Tibial nerve (tissue), 4 donors: Measurements from ENCODE around the gene ZNF83. TPM values are rescaled to one million over a fixed set of nuclear protein-coding genes. Genes with fewer than 3 reads are reported as not detected.

Experiments
- DNase-seq, 2 donors: peaks; one replicate each; pipeline ENCODE4 v3.0.0-alpha.2; 2019; ENCODE audit warnings: low spot score in 2 of 2
- H3K27ac ChIP-seq, 4 donors: fragments of 200-600 bp; sonication (generic) in 3 of 4; one replicate each; pipeline ENCODE4 v1.5.1; 2017 to 2019; ENCODE audit warnings: mild to moderate bottlenecking in 1 of 4
- H3K27me3 ChIP-seq, 2 donors: fragments of 200-600 bp; sonication (generic) in 1 of 2; one replicate each; pipeline versions ENCODE4 v1.5.1 to v1.6.0; 2017 to 2019
- H3K36me3 ChIP-seq, 3 donors: fragments of 200-600 bp; sonication (generic); one replicate each; pipeline ENCODE4 v1.5.1; 2018 to 2019
- H3K4me1 ChIP-seq, 4 donors: fragments of 200-600 bp; sonication (generic) in 3 of 4; one replicate each; pipeline ENCODE4 v1.5.1; 2017 to 2019
- H3K4me3 ChIP-seq, 4 donors: fragments of 200-600 bp; sonication (generic) in 3 of 4; one replicate each; pipeline ENCODE4 v1.5.1; 2017 to 2019; ENCODE audit warnings: mild to moderate bottlenecking in 1 of 4, moderate library complexity in 1 of 4
- H3K9me3 ChIP-seq, 4 donors: fragments of 200-600 bp; sonication (generic) in 3 of 4; one replicate each; pipeline ENCODE4 v1.5.1; 2017 to 2019
- EP300 ChIP-seq, 2 donors: sonication (generic); formaldehyde crosslinking; IDR thresholded peaks; one replicate each; pipeline ENCODE4 v1.6.1; 2017; ENCODE audit warnings: antibody characterized with exemption in 2 of 2, mild to moderate bottlenecking in 1 of 2
- POLR2A ChIP-seq, 2 donors: fragments of 450-650 bp; IDR thresholded peaks; one replicate each; pipeline ENCODE4 v1.6.1; 2017; ENCODE audit warnings: antibody characterized with exemption in 2 of 2, mild to moderate bottlenecking in 2 of 2, moderate library complexity in 2 of 2
- WGBS, 2 donors: methylation state at CpG; one replicate each; pipeline ENCODE4 v1.1.5; 2018; 5-methylcytosine and 5-hydroxymethylcytosine counted together
- total RNA-seq, 4 donors: library from RNA; depleted of rRNA; stranded (reverse); fragments of >200 nt; gene quantifications; one replicate each; pipeline ENCODE4 v1.1.0, GENCODE V29; 2016
- TF ChIP-seq, protein P1 (sequence below), 5 experiments: fragments of 200-600 bp in 3 of 5; fragments of 450-650 bp in 2 of 5; sonication (generic) in 3 of 5; IDR thresholded peaks; one replicate each; pipeline ENCODE4 v1.5.1; 2016 to 2019; ENCODE audit warnings: antibody characterized with exemption in 5 of 5, mild to moderate bottlenecking in 3 of 5, moderate library complexity in 2 of 5

ZNF83 gene
- total RNA-seq, 4 donors from 2014 or later: 73.4 to 92.6 (median 81.7) TPM

DNA sequence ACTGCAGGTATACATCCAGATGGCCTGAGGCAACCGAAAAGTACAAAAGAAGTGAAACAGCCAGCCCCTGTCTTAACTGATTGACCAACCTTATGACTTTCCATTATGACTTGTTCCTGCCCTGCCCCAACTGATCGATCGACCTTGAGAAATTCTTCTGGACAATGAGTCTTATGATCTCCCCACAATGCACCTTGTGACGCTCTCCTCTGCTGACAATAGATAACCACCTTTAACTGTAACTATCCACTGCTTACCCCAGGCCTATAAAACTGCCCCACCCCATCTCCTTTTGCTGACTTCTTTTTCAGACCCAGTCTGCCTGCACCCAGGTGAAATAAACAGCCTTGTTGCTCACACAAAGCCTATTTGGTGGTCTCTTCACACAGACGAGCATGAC is 11.2 kb downstream of the ZNF83 start:
- no peak overlapping the region for H3K4me3 ChIP-seq
- TF ChIP-seq POLR2A (IDR thresholded peaks at IDR 0.05) (no peak), EP300 (IDR thresholded peaks at IDR 0.05) (no peak)
- TF ChIP-seq, protein P1, sequence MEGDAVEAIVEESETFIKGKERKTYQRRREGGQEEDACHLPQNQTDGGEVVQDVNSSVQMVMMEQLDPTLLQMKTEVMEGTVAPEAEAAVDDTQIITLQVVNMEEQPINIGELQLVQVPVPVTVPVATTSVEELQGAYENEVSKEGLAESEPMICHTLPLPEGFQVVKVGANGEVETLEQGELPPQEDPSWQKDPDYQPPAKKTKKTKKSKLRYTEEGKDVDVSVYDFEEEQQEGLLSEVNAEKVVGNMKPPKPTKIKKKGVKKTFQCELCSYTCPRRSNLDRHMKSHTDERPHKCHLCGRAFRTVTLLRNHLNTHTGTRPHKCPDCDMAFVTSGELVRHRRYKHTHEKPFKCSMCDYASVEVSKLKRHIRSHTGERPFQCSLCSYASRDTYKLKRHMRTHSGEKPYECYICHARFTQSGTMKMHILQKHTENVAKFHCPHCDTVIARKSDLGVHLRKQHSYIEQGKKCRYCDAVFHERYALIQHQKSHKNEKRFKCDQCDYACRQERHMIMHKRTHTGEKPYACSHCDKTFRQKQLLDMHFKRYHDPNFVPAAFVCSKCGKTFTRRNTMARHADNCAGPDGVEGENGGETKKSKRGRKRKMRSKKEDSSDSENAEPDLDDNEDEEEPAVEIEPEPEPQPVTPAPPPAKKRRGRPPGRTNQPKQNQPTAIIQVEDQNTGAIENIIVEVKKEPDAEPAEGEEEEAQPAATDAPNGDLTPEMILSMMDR (IDR thresholded peaks at IDR 0.05): no peak
- no peak overlapping the region for H3K27ac ChIP-seq
- WGBS, 2 donors: 93% methylated on average over 5 of the region's 5 CpGs
- DNase-seq: no peak
- H3K4me1 ChIP-seq: no peaks in the 10 kb centered on the region
- no peaks in the 10 kb centered on the region for H3K27me3 ChIP-seq
- H3K9me3 ChIP-seq: peaks cover 0 to 4% (median 0%) of the 10 kb centered on the region in 4 donors
- peaks cover 0 to 74% (median 8%) of the 10 kb centered on the region in 3 donors for H3K36me3 ChIP-seq

DNA sequence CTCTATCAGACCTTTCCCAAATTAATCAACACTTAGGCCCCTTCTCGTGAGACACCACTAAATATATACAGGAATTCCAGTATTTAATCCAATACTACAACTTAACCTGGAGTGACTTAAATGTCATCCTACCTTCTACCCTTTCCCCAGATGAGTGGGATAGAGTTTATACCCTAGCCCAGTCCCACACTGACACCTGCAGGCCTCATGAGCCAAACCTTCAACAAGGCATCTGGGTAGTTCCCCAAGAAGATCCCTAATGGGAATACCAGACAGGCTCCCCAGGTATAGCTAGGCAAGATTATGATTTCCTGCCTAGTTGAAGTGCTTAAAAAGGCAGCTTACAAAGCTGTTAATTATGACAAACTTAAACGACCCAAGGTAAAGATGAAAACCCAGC is 15.9 kb downstream of the ZNF83 start:
- WGBS, 2 donors: 68 to 76% methylated on average over 2 of the region's 2 CpGs
- DNase-seq: no peak
- H3K9me3 ChIP-seq: peaks cover 0 to 35% (median 0%) of the 10 kb centered on the region in 4 donors
- no peaks in the 10 kb centered on the region for H3K4me1 ChIP-seq
- H3K36me3 ChIP-seq: peaks cover 0 to 100% (median 18%) of the 10 kb centered on the region in 3 donors
- no peak for TF ChIP-seq EP300 (IDR thresholded peaks at IDR 0.05)
- TF ChIP-seq, protein P1 (IDR thresholded peaks at IDR 0.05): no peak
- TF ChIP-seq POLR2A (IDR thresholded peaks at IDR 0.05): no peak
- no peak overlapping the region for H3K4me3 ChIP-seq
- H3K27me3 ChIP-seq: no peaks in the 10 kb centered on the region
- no peak overlapping the region for H3K27ac ChIP-seq

DNA sequence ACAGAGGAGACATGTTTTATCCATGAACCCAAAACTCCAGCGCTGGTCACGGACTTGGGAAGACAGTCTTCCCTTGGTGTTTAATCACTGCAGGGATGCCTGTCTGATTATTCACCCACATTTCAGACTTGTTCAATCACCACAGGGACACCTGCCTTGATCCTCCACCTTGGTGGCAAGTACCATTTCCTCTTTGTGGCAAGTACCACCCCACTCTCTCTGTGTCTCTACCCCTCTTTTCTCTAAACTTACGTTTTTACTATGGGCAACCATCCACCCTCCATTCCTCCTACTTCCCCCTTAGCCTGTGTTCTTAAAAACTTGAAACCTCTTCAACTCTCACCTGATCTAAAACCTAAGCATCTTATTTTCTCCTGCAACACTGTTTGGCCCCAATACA is 16.8 kb downstream of the ZNF83 start:
- DNase-seq: no peak
- no peaks in the 10 kb centered on the region for H3K27me3 ChIP-seq
- no peak for TF ChIP-seq EP300 (IDR thresholded peaks at IDR 0.05)
- TF ChIP-seq, protein P1 (IDR thresholded peaks at IDR 0.05): no peak
- no peak for TF ChIP-seq POLR2A (IDR thresholded peaks at IDR 0.05)
- H3K27ac ChIP-seq: no peak overlapping the region
- H3K4me1 ChIP-seq: no peaks in the 10 kb centered on the region
- peaks cover 0 to 100% (median 19%) of the 10 kb centered on the region in 3 donors for H3K36me3 ChIP-seq
- H3K4me3 ChIP-seq: no peak overlapping the region
- H3K9me3 ChIP-seq: peaks cover 0 to 44% (median 0%) of the 10 kb centered on the region in 4 donors
- 88 to 94% methylated on average over 3 of the region's 3 CpGs for WGBS, 2 donors

DNA sequence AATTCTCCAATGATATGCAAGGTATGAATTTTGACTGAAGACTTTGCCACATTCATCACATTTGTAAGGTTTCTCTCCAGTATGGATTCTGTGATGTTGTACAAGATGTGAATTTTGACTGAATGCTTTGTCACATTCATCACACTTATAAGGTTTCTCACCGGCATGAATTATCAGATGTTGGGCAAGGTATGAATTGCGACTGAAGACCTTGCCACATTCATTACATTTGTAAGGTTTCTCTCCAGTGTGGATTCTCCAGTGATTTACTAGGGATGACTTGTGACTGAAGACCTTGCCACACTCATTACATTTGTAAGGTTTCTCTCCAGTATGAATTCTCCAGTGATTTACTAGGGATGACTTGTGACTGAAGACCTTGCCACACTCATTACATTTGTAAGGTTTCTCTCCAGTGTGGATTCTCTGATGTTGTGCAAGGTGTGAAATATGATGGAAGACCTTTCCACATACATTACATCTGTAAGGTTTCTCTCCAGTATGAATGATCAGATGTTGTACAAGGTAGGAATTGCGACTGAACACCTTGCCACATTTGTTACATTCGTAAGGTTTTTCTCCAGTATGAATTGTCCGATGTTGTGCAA is 24.8 kb downstream of the ZNF83 start:
- no peaks in the 10 kb centered on the region for H3K27me3 ChIP-seq
- TF ChIP-seq POLR2A (IDR thresholded peaks at IDR 0.05) (no peak), EP300 (IDR thresholded peaks at IDR 0.05) (no peak)
- TF ChIP-seq, protein P1 (IDR thresholded peaks at IDR 0.05): no peak
- peaks cover 0 to 99% (median 15%) of the 10 kb centered on the region in 3 donors for H3K36me3 ChIP-seq
- H3K4me3 ChIP-seq: no peak overlapping the region
- 95 to 96% methylated on average over 5 of the region's 5 CpGs for WGBS, 2 donors
- peaks cover 0 to 81% (median 6%) of the 10 kb centered on the region in 4 donors for H3K9me3 ChIP-seq
- DNase-seq: no peak
- no peaks in the 10 kb centered on the region for H3K4me1 ChIP-seq
- H3K27ac ChIP-seq: no peak overlapping the region

DNA sequence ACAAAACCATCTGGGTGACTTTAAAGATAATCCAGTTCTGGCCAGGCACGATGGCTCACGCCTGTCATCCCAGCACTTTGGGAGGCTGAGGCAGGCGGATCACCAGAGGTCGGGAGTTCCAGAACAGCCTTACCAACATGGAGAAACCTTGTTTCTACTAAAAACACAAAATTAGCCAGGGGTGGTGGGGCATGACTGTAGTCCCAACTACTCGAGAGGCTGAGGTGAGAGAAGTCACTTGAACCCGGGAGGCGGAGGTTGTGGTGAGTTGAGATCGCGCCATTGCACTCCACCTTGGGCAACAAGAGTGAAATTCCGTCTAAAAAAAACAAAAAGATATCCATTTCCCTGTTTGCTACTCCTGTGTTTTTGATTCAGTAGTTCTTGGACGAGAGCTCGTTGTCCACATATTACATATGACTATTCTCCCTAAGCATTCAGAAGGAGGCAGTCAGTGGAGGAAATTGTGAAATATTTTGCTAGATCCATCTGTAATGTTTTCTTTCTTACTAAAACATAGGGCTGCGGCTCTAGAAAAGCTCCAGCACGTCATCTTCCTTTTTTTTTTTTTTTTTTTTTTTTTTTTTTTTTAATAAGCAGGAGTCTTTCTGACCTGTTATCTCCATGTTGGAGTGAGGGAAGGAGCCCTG is 34.5 kb downstream of the ZNF83 start:
- WGBS, 2 donors: 82 to 88% methylated on average over 14 of the region's 14 CpGs
- peaks cover 0 to 19% (median 4%) of the 10 kb centered on the region in 4 donors for H3K4me1 ChIP-seq
- H3K4me3 ChIP-seq: no peak overlapping the region
- H3K36me3 ChIP-seq: peaks cover 0 to 19% (median 0%) of the 10 kb centered on the region in 3 donors
- no peak for TF ChIP-seq POLR2A (IDR thresholded peaks at IDR 0.05)
- H3K9me3 ChIP-seq: peaks cover 0 to 29% (median 0%) of the 10 kb centered on the region in 4 donors
- H3K27ac ChIP-seq: peak overlapping the region in 1 of 4 donors; percentile 42
- no peaks in the 10 kb centered on the region for H3K27me3 ChIP-seq
- no peak for DNase-seq
